GM21737 (cell line): ENCODE measurements around the gene BCR.
"Not testable (repeated sequence)": the region's sequence is repeated elsewhere in the genome, so short reads cannot be mapped to it uniquely, and the experiment has no call there.

Experiments
- ATAC-seq: cut with Tn5 transposase; IDR thresholded peaks from one replicate; pipeline ENCODE4 v1.9.1; 2021; ENCODE audit warnings: mild to moderate bottlenecking, moderate library complexity; ENCODE audit not compliant: unreplicated experiment

Gene BCR

DNA sequence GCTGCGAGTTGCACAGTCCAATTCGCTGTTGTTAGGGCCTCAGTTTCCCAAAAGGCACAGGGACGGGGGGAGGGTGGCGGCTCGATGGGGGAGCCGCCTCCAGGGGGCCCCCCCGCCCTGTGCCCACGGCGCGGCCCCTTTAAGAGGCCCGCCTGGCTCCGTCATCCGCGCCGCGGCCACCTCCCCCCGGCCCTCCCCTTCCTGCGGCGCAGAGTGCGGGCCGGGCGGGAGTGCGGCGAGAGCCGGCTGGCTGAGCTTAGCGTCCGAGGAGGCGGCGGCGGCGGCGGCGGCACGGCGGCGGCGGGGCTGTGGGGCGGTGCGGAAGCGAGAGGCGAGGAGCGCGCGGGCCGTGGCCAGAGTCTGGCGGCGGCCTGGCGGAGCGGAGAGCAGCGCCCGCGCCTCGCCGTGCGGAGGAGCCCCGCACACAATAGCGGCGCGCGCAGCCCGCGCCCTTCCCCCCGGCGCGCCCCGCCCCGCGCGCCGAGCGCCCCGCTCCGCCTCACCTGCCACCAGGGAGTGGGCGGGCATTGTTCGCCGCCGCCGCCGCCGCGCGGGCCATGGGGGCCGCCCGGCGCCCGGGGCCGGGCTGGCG lies at the start of gene BCR:
TSS of gene BCR (plus strand) at position 209 of the 592 bp plus-strand sequence. CDS start 452 bp downstream, outside the sequence.
- ATAC-seq = no peak

DNA sequence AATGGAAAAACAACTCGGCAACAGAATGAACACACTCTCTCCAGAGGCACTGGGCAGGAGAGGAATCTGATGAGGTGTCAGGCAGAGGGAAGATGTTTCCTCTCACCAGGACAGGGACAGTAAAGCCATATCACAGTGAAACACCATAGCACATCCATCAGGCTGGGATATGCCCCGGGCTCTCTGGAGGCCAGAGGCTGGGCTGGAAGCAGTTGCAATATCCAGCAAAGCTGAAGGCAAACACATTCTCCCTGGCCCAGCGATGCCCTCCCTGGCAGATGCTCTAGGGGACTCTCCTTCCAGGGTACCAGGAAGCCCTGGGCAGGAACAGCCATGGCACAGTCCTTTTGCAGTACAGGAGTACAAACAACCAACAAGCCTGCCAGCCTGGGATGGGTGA lies 49.6 kb upstream of the BCR start:
- ATAC-seq = no peak

GRCh38 chr22:23131931-23132330 lies 48.4 kb upstream of the BCR start:
- ATAC-seq = no peak

- ATAC-seq = no peak
These were observed 47.8 kb upstream of the BCR start for GRCh38 chr22:23132376-23133091.

GRCh38 chr22:23133922-23134321 lies 46.4 kb upstream of the BCR start:
- no peak for ATAC-seq

DNA sequence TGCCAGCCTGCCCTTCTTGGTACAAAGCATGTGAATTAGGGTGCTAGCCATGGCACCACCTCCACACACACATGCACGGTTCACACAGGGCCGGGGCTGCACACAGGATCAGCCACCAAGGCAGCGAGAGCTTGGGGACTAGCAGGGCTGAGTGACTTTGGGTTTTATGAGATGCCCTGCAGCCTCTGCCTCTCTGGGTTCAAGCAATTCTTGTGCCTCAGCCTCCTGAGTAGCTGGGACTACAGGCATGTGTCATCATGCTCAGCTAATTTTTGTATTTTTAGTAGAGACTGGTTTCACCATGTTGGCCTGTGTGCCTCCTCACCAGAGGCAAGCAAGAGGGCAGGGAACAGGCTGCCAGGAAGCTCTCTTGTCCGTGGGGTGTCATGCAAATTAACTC lies 43.3 kb upstream of the BCR start:
- ATAC-seq = not testable (repeated sequence)

GRCh38 chr22:23137468-23137867 lies 42.8 kb upstream of the BCR start:
- ATAC-seq = no peak

GRCh38 chr22:23137905-23138561 lies 42.3 kb upstream of the BCR start:
- no peak for ATAC-seq

DNA sequence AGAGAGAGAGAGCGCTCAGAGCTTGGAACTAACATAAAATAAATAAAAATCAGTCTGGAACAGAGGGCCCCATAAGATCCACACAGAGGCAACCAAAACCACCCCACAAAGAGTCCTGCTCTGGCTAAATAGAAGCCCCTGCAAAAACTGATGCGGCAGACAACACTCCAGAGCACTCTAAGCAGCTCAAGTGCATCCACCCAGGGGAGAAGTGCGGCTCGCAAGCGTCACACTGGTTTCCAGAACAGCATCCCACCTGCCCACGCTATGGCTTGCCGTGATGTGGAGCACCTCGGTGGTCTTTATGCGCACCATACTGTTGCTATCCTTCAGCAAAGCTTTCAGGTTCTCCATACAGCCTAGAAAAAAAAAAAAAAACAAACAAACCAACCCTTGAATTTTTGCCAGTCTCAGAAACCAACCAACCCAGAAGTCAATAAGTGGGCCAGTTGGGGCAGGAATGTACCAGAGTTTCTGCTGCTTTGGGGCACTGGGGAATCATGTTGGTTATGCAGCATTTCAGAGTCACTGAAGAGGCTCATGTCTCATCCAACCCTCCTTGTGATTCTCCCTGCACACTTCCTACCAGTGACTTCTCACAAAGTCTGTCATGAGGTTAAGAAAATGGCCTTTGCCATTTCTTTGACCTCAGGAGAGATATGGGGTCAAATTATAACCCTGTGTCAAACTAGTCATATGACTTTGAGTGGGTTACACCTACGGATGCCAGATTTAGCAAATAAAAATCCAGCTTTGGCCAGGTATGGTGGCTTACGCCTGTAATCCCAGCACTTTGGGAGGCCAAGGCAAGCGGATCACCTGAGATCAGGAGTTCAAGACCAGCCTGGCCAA lies 41.5 kb upstream of the BCR start:
- no peak for ATAC-seq

DNA sequence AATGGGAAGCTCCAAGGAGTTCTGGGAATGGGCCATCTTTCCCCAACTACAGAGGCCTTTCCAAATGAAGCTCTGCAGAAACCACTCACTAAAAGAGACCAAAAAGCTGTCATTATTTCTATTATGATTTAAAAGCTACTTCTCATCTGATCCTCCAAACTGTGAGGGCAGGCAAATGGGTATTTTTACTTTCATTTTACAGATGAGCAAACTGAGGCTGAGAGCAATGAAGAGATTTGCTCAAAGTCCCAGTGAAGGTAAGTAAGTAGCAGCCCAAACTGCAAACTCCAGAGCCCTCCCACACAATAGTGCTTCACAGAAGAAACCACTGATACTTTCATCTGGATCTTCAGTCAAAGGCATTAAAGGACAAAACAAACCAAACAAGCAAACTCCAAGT lies 39.9 kb upstream of the BCR start:
- no peak for ATAC-seq

DNA sequence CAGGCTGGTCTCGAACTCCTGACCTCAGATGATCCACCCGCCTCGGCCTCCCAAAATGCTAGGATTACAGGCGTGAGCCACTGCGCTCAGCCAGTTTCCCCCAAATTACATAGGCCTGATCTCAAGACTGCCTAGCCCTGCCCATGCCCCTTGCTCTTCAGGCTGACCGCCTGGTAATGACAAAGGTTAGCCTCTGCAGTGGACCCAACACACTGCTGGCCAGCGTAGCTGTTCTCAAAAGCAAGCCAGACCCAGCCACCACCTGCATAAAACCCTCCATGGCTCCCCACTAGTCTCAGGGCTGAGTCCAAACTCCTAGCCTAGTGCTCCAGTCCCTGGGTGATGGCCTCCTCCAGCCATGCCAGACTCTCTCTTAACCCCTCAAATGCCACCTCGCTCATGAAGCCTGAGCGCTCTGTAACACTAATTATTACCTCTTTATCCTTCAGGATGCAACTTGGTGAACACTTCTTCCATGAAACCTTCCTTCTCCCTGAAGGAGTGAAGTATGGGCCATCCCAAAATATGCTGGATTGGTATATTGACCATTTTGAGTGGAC lies 37.7 kb upstream of the BCR start:
- no peak for ATAC-seq

- ATAC-seq = no peak
These were observed 37.2 kb upstream of the BCR start for GRCh38 chr22:23143119-23143518.

DNA sequence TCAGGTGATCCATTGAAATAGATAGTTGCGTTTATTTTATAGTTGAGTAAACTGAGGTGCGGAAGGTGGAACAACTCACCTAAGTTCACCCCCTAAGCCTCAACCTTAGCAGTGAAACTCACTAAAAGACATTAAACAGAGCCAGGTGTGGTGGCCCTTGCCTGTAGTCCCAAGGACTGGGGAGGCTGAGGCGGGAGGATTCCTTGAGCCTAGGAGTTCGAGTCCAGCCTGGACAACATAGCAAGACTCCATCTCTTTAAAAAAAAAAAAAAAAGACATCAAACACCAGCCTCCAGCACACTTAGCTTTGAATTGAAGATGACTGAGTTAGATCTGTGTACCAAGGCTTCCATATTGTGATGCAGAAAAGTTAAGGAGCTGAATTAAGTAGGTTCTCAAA lies 35.9 kb upstream of the BCR start:
- no peak for ATAC-seq

GRCh38 chr22:23144932-23145877 lies 35.1 kb upstream of the BCR start, which contains the start of gene RAB36:
Gene RAB36, plus strand, starts transcription at chr22:23145477. Its CDS starts 1,140 bp downstream, at chr22:23146617.
- ATAC-seq = no peak

GRCh38 chr22:23145878-23146470 lies 34.3 kb upstream of the BCR start:
- ATAC-seq = no peak

DNA sequence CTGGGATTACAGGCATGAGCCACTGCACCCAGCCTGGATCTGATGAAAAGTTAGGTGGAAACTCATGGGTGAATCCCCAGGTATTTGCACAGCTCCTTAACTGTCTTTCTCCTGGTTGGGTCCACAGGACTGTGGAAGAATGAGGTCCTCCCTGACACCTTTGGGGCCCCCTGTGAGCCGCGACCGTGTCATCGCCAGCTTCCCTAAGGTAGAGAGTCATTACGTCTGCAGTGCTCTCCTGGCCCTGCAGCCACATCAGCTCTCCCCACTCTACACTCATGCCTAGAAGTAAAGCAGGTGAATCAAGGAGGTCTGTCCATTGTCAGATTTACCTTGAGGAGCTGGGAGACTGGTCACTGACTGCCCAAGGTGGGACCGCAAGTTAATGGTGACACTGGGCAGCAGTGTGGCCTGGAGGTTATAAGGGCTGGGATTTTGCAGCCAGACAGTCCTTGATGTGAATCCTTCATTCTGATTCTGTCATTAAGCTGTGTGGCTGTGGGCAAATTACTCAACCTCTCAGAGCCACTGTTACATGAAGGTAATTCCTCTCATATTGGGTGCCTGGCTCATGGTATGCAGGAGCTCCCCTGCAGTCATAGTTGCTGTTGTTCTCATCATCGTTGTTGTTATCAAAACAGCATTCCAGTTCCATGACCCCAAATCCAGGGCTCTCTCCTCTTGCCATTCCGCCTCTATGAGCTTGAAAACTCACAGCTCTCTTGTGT lies 33.7 kb upstream of the BCR start:
- no peak for ATAC-seq

DNA sequence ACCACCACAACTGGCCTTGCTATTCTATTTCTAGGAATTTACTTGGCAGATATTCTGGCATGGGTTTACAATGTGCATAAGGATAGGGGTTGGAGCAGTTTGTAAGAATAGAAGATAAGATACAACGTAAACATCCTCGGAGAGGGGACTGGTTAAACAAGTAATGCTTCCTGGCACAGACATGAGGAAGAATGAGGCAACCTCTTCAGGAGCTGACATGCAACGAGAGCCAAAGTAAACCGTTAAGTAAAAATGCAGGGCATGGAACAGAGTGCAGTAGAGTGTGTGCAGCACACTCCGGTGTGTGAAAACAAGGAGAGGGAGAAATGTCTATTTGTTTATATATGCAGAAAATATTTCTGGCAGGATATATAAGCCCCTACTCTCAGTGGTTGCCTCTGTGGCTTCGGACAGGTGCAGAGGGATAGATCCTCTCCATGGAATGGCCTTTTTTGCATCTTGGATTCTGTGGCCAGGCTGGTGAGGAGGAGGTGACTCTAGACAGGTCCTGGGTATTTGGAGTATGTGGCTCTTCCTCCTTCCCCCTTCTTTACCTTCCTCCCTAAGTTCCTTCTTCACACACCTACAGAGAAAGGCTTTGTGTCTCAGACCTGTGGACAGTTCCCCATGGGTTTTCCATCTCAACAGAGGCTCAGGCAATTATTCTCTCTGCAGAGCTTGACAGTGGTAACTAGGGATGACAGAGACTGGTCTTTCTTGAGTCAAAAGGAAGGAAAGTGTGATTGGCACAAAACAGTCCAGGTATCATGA lies 32.5 kb upstream of the BCR start:
- no peak for ATAC-seq

DNA sequence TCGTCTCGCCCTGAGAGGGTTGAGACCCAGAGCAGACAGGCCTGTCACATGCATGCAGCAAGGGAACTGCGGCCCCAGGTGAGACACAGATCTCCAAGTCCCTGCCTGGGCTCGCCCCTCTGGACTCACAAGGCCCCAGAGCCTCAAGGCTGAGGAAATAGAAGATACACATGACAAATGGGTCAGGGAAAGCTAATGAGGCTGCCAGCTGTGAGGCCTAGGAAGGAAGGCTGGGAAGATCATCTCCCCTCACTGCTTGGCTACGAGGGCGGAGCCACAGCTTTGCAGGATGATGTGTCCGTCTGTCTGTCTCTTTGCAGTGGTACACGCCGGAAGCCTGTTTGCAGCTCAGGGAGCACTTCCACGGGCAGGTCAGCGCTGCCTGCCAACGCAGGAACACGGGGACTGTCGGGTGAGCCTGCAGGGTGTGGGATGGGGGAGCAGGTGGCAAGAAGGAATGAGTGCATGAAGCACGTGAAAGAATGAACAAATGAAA lies 30.5 kb upstream of the BCR start:
- no peak for ATAC-seq
